HG03571 (cell line): Measurements from ENCODE around the gene SEL1L3.
"Not testable (repeated sequence)": the region's sequence is repeated elsewhere in the genome, so short reads cannot be mapped to it uniquely, and the experiment has no call there.

Experiments used
- ATAC-seq: cut with Tn5 transposase; IDR thresholded peaks from one replicate; pipeline ENCODE4 v1.9.1; 2021; ENCODE audit not compliant: unreplicated experiment

The SEL1L3 gene

GRCh38 chr4:25862411-25863346 is at the start of gene SEL1L3:
SEL1L3 (minus strand) TSS chr4:25862988; CDS start chr4:25862836, 152 bp downstream.
- no peak for ATAC-seq

GRCh38 chr4:25911356-25911755 is 48.6 kb upstream of the SEL1L3 start:
- ATAC-seq, result no peak

- ATAC-seq, result no peak
Observed at GRCh38 chr4:25908491-25908901, 45.7 kb upstream of the SEL1L3 start.

GRCh38 chr4:25906113-25906512 is 43.3 kb upstream of the SEL1L3 start:
- ATAC-seq, result not testable (repeated sequence)

GRCh38 chr4:25905371-25905770 is 42.6 kb upstream of the SEL1L3 start:
- ATAC-seq, result no peak

GRCh38 chr4:25904748-25905082 is 41.9 kb upstream of the SEL1L3 start:
- no peak for ATAC-seq

DNA sequence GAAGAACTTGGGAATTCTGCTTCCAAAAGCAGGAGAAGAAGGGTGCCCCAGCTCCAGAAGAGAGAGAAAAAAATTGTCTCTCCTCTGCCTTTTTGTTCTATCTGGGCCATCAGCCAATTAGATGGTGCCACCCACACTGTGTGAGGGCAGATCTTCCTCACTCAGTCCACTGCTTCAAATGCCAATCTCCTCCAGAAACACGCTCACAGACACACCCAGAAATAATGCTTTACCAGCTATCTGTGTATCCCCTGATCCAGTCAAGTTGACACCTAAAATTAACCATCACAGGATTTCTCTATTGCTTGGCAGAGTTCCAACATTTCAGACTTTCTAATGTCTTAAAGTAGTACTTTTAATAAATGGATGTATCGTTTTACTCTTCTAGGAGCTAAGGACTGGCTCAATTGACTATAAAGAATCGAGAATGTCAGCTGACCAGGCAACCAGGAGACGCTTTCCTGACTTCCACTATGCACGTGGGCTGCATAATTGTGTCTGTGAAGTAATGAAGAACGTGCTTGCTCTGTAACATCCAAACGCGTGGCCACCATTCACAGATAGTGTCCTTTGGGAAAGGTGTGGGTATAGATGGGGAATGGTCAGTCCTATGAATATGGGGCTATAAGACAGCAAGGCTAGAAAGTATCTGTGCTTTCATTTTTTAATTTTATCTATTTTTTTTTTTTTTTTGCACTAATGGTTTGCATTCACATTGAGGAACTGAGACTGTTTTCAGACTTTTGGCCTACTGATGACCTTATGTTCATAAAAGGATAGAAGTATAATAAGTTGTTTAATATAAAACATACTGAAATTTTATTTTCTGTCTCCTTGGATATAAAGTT is 41.3 kb upstream of the SEL1L3 start:
- peak; percentile 57 for ATAC-seq

DNA sequence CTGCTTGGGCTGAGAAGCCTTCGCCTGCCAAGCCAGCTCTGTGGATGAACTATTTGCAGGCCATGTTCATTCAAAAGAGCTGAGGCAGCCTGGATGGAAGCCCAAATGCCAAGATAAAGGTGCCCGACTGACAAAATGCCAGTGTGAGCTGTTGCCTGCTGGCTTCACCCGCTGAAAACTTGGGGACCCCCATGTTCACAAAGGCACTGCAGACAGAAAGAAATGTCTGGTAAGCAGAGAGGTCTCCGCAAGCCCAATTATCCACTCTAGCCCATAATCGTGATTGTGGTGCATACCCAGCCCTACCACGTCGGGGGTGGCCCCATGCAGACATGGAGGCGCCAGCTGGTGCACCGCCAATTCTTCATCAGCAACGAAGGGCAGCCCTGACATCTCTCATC is 38.2 kb upstream of the SEL1L3 start:
- ATAC-seq, result no peak

GRCh38 chr4:25900310-25900709 is 37.5 kb upstream of the SEL1L3 start:
- ATAC-seq, result no peak

DNA sequence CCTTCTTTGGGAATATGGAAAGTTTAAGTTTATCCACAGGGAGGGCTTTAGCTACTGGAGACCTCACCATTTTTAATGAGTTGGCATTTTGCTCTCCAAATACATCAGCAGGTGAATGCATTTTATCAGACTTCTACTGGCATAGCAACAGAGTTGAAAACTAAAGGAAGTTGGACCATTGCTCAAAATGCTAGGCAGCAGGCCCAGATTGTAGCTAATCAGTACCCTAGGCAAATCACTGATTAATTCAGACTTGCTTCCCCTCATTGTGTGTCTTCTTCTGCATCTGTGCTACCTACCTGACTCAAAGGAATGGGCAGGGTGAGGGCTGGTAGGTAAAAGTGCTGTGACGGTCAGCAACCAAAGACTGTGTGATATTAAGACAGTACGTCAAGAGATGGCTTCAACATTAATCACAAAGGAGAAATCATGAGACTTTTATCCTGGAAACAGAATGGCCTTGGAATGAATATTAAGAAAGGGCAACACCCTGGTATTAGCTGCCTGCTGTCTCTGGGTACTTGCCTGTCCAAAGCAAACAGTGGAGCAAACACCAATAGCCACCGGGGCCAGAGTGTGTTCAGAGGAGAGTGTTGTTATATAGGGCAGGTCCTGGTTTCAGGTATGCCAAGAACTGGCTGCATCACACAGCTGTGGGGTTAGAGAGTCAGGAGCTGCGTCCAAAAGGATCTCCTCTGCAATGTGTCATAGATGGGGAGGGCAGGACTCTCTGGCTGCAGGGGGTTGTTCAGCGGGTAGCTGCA is 34.2 kb upstream of the SEL1L3 start:
- no peak for ATAC-seq

- no peak for ATAC-seq
Observed at GRCh38 chr4:25892796-25893195, 30.0 kb upstream of the SEL1L3 start.

- ATAC-seq, result no peak
Observed at GRCh38 chr4:25890571-25891485, 28.0 kb upstream of the SEL1L3 start.

DNA sequence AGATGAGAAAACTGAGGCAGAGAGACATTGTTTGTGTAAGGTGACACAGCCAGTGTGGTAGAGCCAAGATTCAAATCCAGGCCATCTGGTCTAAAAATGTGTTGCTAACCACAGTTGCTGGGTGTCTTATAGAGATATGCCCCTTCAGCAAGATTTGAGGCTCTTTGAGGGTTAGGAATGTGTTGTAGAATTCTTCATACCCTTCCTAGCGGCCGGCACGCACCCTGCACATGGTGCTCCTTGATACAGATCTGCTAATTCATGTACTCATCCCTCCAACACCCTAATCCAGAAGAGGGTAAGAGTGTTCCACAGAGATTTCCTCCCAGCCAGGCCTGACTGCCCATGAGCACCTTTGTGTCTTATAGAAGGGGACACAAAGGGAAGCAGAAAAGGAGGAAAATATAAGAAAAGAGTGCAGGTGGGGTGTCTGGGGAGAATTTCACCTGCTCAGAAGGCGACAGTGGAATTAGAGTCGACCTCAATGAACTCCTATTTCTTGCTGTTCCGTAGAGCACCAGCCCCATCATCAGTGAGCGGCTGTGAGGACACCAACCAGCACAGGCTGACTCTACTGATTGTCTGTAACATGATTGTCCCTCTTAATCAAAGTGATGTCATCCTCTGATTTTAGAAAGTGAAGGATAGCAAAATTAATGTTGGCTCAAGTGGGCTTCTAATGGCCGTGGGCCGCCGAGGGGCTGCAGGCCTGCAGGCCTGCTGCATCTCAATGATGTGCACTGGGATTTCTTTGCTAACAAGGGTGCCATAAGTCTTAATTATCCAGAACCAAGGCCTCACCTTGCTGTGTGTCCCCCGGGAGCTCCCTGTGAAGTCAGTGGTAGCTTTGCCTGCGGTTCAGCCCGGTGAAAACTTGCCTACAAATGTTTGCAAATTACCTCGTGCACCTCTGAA is 27.1 kb upstream of the SEL1L3 start:
- ATAC-seq, result no peak

DNA sequence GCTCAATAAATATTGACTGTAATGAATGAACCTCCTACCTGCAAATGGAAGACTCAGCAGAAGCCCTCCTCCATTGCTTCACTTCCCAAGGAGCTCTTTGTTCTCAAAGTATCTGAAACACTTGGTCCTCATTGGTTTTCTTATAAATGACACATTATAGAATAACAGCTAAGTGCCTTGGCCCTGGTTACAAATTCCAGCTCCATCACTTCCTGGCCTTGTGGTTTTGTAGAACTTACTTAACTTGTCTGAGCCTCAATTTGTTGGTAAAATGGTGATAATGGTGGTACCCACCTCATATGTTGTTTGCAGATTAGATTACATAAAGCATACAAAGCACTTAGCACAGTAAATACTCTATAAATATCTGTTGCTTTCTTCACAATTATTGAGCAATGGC is 26.0 kb upstream of the SEL1L3 start:
- ATAC-seq, result no peak

- ATAC-seq, result no peak
Observed at GRCh38 chr4:25884031-25884782, 21.4 kb upstream of the SEL1L3 start.

DNA sequence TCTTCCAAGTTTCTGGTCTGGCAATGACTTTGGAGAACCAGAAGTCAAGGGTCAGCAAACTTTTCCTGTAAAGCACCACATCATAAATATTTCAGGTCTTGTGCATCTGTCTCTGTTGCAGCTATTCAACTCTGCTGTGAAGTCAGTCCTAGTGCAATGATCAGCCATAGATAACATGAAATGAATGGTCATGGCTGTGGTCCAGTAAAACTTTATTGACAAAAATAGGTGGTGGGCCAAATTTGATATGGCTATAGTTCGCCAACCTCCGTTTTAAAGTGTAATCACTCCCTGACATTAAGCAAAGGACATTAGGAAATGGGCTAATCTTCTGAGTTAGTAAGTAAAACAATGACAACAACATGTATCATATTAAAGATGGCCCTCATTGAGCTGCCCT is 20.8 kb upstream of the SEL1L3 start:
- ATAC-seq, result no peak

GRCh38 chr4:25882226-25882625 is 19.4 kb upstream of the SEL1L3 start:
- ATAC-seq, result no peak

DNA sequence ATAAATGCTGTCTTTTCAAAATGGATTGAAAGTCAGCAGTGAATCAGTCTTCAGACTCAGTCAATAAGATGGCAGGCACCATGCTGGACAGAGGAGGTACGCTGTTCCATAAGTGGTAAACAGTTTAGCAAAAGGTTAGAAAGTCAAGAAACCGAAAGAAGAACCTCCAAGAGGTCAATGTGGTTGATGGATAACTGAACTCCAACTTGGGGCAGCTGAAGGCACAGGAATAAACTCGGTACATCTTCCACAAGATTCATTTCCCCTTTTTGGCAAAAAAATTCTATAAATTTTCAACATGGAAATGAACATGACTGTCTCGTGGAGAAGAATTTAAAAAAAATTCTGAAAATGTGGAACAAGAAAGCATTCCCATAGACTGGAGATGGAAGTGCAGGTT is 18.4 kb upstream of the SEL1L3 start:
- no peak for ATAC-seq
